ENCODE results near the gene SMCO4. TPM values are rescaled to one million over a fixed set of nuclear protein-coding genes. Genes with fewer than 3 reads are reported as not detected.

The SMCO4 gene
- total and polyA plus RNA-seq, 2 experiments from 2014 or later, result 42.2 to 49.0 TPM

DNA sequence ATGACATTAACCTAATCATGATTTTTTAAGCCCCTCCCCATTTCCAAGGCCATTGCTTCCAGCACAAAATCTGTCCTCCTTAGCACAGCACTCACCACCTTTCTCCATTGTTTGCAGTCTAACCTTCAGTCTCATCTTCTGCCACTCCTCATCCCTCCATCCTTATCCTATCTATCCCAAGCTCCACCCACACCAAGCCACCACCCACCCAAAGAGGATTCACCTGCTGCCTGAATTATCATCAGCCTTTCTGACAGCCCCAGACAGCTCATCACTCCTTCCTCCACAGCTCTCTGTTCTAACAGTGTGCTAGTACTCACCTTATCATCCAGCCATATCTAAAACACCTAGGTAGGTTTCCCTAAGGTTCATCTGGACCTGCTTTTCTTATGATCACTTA lies 20.7 kb upstream of the SMCO4 start:
- Histone ChIP-seq H3K4me1 (ENCODE audit: insufficient read depth) (peaks cover 10% of the 10 kb centered on the region), H2AFZ (no peak overlapping the region), H3F3A (replicated peaks; ENCODE audit: low read depth) (no peaks in the 10 kb centered on the region), H3K27ac (ENCODE audit: low read depth) (no peak overlapping the region), H4K20me1 (replicated peaks; ENCODE audit: insufficient read depth) (no peaks in the 10 kb centered on the region), H3K4me2 (no peak overlapping the region), H3K79me2 (replicated peaks; ENCODE audit: insufficient read depth) (no peaks in the 10 kb centered on the region), H3K27me3 (ENCODE audit: insufficient read depth) (no peaks in the 10 kb centered on the region), H3K9me2 (ENCODE audit: insufficient read depth) (peaks cover 5% of the 10 kb centered on the region; the same call in 1 of the 2 replicates), H3K36me3 (ENCODE audit: insufficient read depth) (no peaks in the 10 kb centered on the region), H3K4me3 (no peak overlapping the region)
- no peak for TF ChIP-seq ZNF114 (CRISPR knock-in tag; IDR thresholded peaks at IDR 0.05)
- TF ChIP-seq EZH2 (IDR thresholded peaks at IDR 0.05; ENCODE audit: low read depth, unreplicated experiment), result no peak
- no peak for TF ChIP-seq EZH2phosphoT487 (IDR thresholded peaks at IDR 0.05; ENCODE audit: unreplicated experiment)
- no peak for TF ChIP-seq POLR2AphosphoS5 (IDR thresholded peaks at IDR 0.05; ENCODE audit: low read depth)
- no peak for TF ChIP-seq NANOG (IDR thresholded peaks at IDR 0.05; ENCODE audit: borderline replicate concordance)
- no peak for TF ChIP-seq ZNF331 (CRISPR knock-in tag; IDR thresholded peaks at IDR 0.05; ENCODE audit: low read depth)
- TF ChIP-seq, protein P1, sequence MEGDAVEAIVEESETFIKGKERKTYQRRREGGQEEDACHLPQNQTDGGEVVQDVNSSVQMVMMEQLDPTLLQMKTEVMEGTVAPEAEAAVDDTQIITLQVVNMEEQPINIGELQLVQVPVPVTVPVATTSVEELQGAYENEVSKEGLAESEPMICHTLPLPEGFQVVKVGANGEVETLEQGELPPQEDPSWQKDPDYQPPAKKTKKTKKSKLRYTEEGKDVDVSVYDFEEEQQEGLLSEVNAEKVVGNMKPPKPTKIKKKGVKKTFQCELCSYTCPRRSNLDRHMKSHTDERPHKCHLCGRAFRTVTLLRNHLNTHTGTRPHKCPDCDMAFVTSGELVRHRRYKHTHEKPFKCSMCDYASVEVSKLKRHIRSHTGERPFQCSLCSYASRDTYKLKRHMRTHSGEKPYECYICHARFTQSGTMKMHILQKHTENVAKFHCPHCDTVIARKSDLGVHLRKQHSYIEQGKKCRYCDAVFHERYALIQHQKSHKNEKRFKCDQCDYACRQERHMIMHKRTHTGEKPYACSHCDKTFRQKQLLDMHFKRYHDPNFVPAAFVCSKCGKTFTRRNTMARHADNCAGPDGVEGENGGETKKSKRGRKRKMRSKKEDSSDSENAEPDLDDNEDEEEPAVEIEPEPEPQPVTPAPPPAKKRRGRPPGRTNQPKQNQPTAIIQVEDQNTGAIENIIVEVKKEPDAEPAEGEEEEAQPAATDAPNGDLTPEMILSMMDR (conservative IDR thresholded peaks at IDR 0.05; ENCODE audit: low read depth in 2 of 2), result no peak
- TF ChIP-seq STAT1 (IDR thresholded peaks at IDR 0.05; ENCODE audit: unreplicated experiment), result no peak
- TF ChIP-seq, protein P2, sequence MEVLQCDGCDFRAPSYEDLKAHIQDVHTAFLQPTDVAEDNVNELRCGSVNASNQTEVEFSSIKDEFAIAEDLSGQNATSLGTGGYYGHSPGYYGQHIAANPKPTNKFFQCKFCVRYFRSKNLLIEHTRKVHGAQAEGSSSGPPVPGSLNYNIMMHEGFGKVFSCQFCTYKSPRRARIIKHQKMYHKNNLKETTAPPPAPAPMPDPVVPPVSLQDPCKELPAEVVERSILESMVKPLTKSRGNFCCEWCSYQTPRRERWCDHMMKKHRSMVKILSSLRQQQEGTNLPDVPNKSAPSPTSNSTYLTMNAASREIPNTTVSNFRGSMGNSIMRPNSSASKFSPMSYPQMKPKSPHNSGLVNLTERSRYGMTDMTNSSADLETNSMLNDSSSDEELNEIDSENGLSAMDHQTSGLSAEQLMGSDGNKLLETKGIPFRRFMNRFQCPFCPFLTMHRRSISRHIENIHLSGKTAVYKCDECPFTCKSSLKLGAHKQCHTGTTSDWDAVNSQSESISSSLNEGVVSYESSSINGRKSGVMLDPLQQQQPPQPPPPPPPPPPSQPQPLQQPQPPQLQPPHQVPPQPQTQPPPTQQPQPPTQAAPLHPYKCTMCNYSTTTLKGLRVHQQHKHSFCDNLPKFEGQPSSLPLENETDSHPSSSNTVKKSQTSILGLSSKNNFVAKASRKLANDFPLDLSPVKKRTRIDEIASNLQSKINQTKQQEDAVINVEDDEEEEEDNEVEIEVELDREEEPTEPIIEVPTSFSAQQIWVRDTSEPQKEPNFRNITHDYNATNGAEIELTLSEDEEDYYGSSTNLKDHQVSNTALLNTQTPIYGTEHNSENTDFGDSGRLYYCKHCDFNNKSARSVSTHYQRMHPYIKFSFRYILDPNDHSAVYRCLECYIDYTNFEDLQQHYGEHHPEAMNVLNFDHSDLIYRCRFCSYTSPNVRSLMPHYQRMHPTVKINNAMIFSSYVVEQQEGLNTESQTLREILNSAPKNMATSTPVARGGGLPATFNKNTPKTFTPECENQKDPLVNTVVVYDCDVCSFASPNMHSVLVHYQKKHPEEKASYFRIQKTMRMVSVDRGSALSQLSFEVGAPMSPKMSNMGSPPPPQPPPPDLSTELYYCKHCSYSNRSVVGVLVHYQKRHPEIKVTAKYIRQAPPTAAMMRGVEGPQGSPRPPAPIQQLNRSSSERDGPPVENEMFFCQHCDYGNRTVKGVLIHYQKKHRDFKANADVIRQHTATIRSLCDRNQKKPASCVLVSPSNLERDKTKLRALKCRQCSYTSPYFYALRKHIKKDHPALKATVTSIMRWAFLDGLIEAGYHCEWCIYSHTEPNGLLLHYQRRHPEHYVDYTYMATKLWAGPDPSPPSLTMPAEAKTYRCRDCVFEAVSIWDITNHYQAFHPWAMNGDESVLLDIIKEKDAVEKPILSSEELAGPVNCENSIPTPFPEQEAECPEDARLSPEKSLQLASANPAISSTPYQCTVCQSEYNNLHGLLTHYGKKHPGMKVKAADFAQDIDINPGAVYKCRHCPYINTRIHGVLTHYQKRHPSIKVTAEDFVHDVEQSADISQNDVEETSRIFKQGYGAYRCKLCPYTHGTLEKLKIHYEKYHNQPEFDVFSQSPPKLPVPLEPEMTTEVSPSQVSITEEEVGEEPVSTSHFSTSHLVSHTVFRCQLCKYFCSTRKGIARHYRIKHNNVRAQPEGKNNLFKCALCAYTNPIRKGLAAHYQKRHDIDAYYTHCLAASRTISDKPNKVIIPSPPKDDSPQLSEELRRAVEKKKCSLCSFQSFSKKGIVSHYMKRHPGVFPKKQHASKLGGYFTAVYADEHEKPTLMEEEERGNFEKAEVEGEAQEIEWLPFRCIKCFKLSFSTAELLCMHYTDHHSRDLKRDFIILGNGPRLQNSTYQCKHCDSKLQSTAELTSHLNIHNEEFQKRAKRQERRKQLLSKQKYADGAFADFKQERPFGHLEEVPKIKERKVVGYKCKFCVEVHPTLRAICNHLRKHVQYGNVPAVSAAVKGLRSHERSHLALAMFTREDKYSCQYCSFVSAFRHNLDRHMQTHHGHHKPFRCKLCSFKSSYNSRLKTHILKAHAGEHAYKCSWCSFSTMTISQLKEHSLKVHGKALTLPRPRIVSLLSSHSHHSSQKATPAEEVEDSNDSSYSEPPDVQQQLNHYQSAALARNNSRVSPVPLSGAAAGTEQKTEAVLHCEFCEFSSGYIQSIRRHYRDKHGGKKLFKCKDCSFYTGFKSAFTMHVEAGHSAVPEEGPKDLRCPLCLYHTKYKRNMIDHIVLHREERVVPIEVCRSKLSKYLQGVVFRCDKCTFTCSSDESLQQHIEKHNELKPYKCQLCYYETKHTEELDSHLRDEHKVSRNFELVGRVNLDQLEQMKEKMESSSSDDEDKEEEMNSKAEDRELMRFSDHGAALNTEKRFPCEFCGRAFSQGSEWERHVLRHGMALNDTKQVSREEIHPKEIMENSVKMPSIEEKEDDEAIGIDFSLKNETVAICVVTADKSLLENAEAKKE (CRISPR knock-in tag; IDR thresholded peaks at IDR 0.05), result no peak
- TF ChIP-seq, protein P3, sequence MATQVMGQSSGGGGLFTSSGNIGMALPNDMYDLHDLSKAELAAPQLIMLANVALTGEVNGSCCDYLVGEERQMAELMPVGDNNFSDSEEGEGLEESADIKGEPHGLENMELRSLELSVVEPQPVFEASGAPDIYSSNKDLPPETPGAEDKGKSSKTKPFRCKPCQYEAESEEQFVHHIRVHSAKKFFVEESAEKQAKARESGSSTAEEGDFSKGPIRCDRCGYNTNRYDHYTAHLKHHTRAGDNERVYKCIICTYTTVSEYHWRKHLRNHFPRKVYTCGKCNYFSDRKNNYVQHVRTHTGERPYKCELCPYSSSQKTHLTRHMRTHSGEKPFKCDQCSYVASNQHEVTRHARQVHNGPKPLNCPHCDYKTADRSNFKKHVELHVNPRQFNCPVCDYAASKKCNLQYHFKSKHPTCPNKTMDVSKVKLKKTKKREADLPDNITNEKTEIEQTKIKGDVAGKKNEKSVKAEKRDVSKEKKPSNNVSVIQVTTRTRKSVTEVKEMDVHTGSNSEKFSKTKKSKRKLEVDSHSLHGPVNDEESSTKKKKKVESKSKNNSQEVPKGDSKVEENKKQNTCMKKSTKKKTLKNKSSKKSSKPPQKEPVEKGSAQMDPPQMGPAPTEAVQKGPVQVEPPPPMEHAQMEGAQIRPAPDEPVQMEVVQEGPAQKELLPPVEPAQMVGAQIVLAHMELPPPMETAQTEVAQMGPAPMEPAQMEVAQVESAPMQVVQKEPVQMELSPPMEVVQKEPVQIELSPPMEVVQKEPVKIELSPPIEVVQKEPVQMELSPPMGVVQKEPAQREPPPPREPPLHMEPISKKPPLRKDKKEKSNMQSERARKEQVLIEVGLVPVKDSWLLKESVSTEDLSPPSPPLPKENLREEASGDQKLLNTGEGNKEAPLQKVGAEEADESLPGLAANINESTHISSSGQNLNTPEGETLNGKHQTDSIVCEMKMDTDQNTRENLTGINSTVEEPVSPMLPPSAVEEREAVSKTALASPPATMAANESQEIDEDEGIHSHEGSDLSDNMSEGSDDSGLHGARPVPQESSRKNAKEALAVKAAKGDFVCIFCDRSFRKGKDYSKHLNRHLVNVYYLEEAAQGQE (IDR thresholded peaks at IDR 0.05; ENCODE audit: unreplicated experiment), result no peak
- TF ChIP-seq, protein P4, sequence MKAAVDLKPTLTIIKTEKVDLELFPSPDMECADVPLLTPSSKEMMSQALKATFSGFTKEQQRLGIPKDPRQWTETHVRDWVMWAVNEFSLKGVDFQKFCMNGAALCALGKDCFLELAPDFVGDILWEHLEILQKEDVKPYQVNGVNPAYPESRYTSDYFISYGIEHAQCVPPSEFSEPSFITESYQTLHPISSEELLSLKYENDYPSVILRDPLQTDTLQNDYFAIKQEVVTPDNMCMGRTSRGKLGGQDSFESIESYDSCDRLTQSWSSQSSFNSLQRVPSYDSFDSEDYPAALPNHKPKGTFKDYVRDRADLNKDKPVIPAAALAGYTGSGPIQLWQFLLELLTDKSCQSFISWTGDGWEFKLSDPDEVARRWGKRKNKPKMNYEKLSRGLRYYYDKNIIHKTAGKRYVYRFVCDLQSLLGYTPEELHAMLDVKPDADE (IDR thresholded peaks at IDR 0.05), result no peak
- ATAC-seq (no peak), DNase-seq (ENCODE audit: low spot score) (no peak)
- peaks cover 11% of the 10 kb centered on the region for H3K4me1 Mint-ChIP-seq
- H3K4me3 Mint-ChIP-seq, result no peak overlapping the region
- H3K36me3 Mint-ChIP-seq (ENCODE audit: low read depth), result no peaks in the 10 kb centered on the region
- H3K9me3 Mint-ChIP-seq, result no peaks in the 10 kb centered on the region
- H3K27ac Mint-ChIP-seq, result no peak overlapping the region
- H3K27me3 Mint-ChIP-seq (ENCODE audit: insufficient read depth, low read depth, poor library complexity), result peaks cover 3% of the 10 kb centered on the region

Measured in GM23338 (cell line).